GM23338 (cell line): ENCODE data around the gene SMOC2. TPM values are rescaled to one million over a fixed set of nuclear protein-coding genes. Genes with fewer than 3 reads are reported as not detected.

ENCODE experiments used
- ATAC-seq: fragments of 200-7000 bp; cut with Tn5 transposase; 3 replicates; pipeline ENCODE4 v1.9.1; 2020
- DNase-seq: peaks from one replicate; pipeline ENCODE4 v3.0.0-alpha.2; 2015; ENCODE audit warnings: low spot score
- H2AFZ ChIP-seq: fragments of 200-600 bp; sonication (generic); 2 replicates; pipeline ENCODE4 v1.8.0; 2016; ENCODE audit warnings: antibody characterized with exemption, mild to moderate bottlenecking, moderate library complexity
- H3F3A ChIP-seq: fragments of 200-600 bp; sonication (generic); replicated peaks from 2 replicates; pipeline ENCODE4 v1.8.0; 2017; ENCODE audit warnings: antibody characterized with exemption, mixed run types, low read depth
- H3K27ac ChIP-seq: fragments of 200-600 bp; sonication (generic); 2 replicates; pipeline ENCODE4 v1.6.1; 2016; ENCODE audit warnings: low read depth
- H3K27me3 ChIP-seq: fragments of 200-600 bp; sonication (generic); 2 replicates; pipeline ENCODE4 v1.8.0; 2016; ENCODE audit warnings: mild to moderate bottlenecking, mixed run types, moderate library complexity; ENCODE audit not compliant: insufficient read depth
- H3K36me3 ChIP-seq: fragments of 200-600 bp; sonication (generic); 2 replicates; pipeline ENCODE4 v1.8.0; 2016; ENCODE audit warnings: mild to moderate bottlenecking; ENCODE audit not compliant: insufficient read depth
- H3K4me1 ChIP-seq: fragments of 200-600 bp; sonication (generic); 2 replicates; pipeline ENCODE4 v1.8.0; 2016; ENCODE audit warnings: mild to moderate bottlenecking, moderate library complexity; ENCODE audit not compliant: insufficient read depth
- H3K4me2 ChIP-seq: fragments of 200-600 bp; sonication (generic); 2 replicates; pipeline ENCODE4 v1.7.1; 2017; ENCODE audit warnings: mixed run types
- H3K4me3 ChIP-seq: fragments of 200-600 bp; sonication (generic); 2 replicates; pipeline ENCODE4 v1.6.1; 2016; ENCODE audit warnings: mixed run types
- H3K79me2 ChIP-seq: fragments of 200-600 bp; sonication (generic); replicated peaks from 2 replicates; pipeline ENCODE4 v1.8.0; 2017; ENCODE audit warnings: mild to moderate bottlenecking; ENCODE audit not compliant: insufficient read depth
- H3K9me2 ChIP-seq: fragments of 200-600 bp; sonication (generic); 2 replicates; pipeline ENCODE4 v1.8.0; 2017; ENCODE audit not compliant: insufficient read depth
- H4K20me1 ChIP-seq: fragments of 200-600 bp; sonication (generic); replicated peaks from 2 replicates; pipeline ENCODE4 v1.8.0; 2017; ENCODE audit warnings: mild to moderate bottlenecking; ENCODE audit not compliant: insufficient read depth
- H3K27ac Mint-ChIP-seq: 2 replicates; pipeline ENCODE4 v1.8.0; 2020; ENCODE audit warnings: inconsistent platforms, mild to moderate bottlenecking, moderate library complexity, mixed read lengths
- H3K27me3 Mint-ChIP-seq: 3 replicates; pipeline ENCODE4 v1.8.0; 2022; ENCODE audit warnings: low read depth, mild to moderate bottlenecking, moderate library complexity, mixed read lengths, inconsistent platforms; ENCODE audit not compliant: insufficient read depth, poor library complexity
- H3K36me3 Mint-ChIP-seq: 3 replicates; pipeline ENCODE4 v1.8.0; 2021; ENCODE audit warnings: low read depth, mild to moderate bottlenecking, inconsistent platforms, moderate library complexity, mixed read lengths
- H3K4me1 Mint-ChIP-seq: 3 replicates; pipeline ENCODE4 v1.8.0; 2020; ENCODE audit warnings: mild to moderate bottlenecking, inconsistent platforms, mixed read lengths
- H3K4me3 Mint-ChIP-seq: 3 replicates; pipeline ENCODE4 v1.8.0; 2021; ENCODE audit warnings: moderate library complexity, mild to moderate bottlenecking, inconsistent platforms, mixed read lengths
- H3K9me3 Mint-ChIP-seq: 3 replicates; pipeline ENCODE4 v1.8.0; 2020; ENCODE audit warnings: moderate library complexity, mild to moderate bottlenecking, inconsistent platforms, mixed read lengths
- CREB1 ChIP-seq: fragments of 250-450 bp; sonication (Bioruptor Pico); IDR thresholded peaks from 2 replicates; pipeline ENCODE4 v1.5.0; 2020; ENCODE audit warnings: low read depth, mild to moderate bottlenecking, moderate library complexity
- CTCF ChIP-seq, 2 experiments: fragments of 200-600 bp in 1 of 2; sonication (generic) in 1 of 2; conservative IDR thresholded peaks; 2 replicates each; pipeline versions ENCODE4 v1.5.1 to v1.6.1; 2016 to 2017; ENCODE audit warnings: antibody characterized with exemption in 2 of 2, low read depth in 2 of 2, mild to moderate bottlenecking in 2 of 2, moderate library complexity in 1 of 2
- ETS1 ChIP-seq: IDR thresholded peaks from 2 replicates; pipeline ENCODE4 v1.6.1; 2016; ENCODE audit warnings: antibody characterized with exemption
- EZH2 ChIP-seq: fragments of 200-600 bp; sonication (generic); IDR thresholded peaks from one replicate; pipeline ENCODE4 v1.8.0; 2017; ENCODE audit warnings: antibody characterized with exemption, mild to moderate bottlenecking, low read depth; ENCODE audit not compliant: unreplicated experiment
- EZH2phosphoT487 ChIP-seq: fragments of 200-600 bp; sonication (generic); IDR thresholded peaks from one replicate; pipeline ENCODE4 v1.8.1; 2018; ENCODE audit warnings: antibody characterized with exemption; ENCODE audit not compliant: unreplicated experiment
- JUNB ChIP-seq: IDR thresholded peaks from one replicate; pipeline ENCODE4 v1.6.1; 2016; ENCODE audit warnings: antibody characterized with exemption; ENCODE audit not compliant: unreplicated experiment
- NANOG ChIP-seq: IDR thresholded peaks from 2 replicates; pipeline ENCODE4 v1.6.1; 2016; ENCODE audit warnings: antibody characterized with exemption, borderline replicate concordance
- POLR2AphosphoS5 ChIP-seq: IDR thresholded peaks from 2 replicates; pipeline ENCODE4 v1.6.1; 2016; ENCODE audit warnings: antibody characterized with exemption, low read depth
- STAT1 ChIP-seq: IDR thresholded peaks from one replicate; pipeline ENCODE4 v1.6.1; 2016; ENCODE audit warnings: antibody characterized with exemption; ENCODE audit not compliant: unreplicated experiment
- ZNF114 ChIP-seq: fragments of 250-450 bp; sonication (Bioruptor Pico); IDR thresholded peaks from 2 replicates; pipeline ENCODE4 v1.5.0; 2020; ENCODE audit warnings: mild to moderate bottlenecking, moderate library complexity
- ZNF331 ChIP-seq: fragments of 250-450 bp; sonication (Bioruptor Pico); IDR thresholded peaks from 2 replicates; pipeline ENCODE4 v1.5.0; 2020; ENCODE audit warnings: low read depth, mild to moderate bottlenecking, moderate library complexity
- polyA plus RNA-seq: library from polyadenylated mRNA; unstranded; fragments of >200 nt; fragmentation: Nextera tagmentation; extraction: Ambion mirVana; gene quantifications from 2 replicates; pipeline ENCODE4 v1.2.1, GENCODE V29; 2016
- total RNA-seq: library from RNA; depleted of rRNA; stranded (reverse); fragments of >200 nt; shearing (Covaris generic); gene quantifications from 2 replicates; pipeline ENCODE4 v1.2.3, GENCODE V29; 2014
- TF ChIP-seq, protein P1 (sequence below): IDR thresholded peaks from one replicate; pipeline ENCODE4 v1.6.1; 2018; ENCODE audit warnings: antibody characterized with exemption; ENCODE audit not compliant: unreplicated experiment

SMOC2 gene
- total and polyA plus RNA-seq, 2 experiments from 2014 or later, result 4.3 to 6.5 TPM

DNA sequence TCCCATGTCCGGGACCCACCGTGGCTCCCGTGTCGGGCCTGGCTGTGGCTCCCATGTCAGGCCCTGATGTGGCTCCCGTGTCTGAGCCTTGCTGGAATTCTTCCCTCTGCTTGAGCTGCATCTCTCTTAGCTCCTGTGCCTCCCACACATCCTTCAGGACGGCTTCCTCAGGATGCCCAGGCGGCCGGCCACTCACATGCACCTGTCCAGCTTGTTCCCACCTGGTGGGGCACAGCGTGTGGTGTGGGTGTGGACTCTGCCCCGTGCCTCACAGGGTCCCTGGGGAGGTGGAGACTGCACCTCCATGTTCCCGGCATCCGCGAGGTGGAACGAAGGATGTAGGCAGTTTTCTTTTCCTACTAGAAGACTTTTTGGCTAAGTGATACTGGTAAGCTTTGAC, 170.7 kb downstream of the SMOC2 start:
- H3K4me2 ChIP-seq, result no peak overlapping the region
- Mint-ChIP-seq H3K27ac (no peak overlapping the region), H3K27me3 (peaks cover 3% of the 10 kb centered on the region), H3K9me3 (peaks cover 42% of the 10 kb centered on the region), H3K36me3 (peaks cover 34% of the 10 kb centered on the region), H3K4me1 (peaks cover 16% of the 10 kb centered on the region), H3K4me3 (no peak overlapping the region)
- H3K27me3 ChIP-seq, result no peaks in the 10 kb centered on the region
- H2AFZ ChIP-seq, result no peak overlapping the region
- ATAC-seq (no peak), DNase-seq (no peak)
- no peak overlapping the region for H3K4me3 ChIP-seq
- H3K79me2 ChIP-seq, result no peaks in the 10 kb centered on the region
- no peaks in the 10 kb centered on the region for H3F3A ChIP-seq
- TF ChIP-seq EZH2, result no peak
- TF ChIP-seq CREB1 (CRISPR knock-in tag), result no peak
- TF ChIP-seq JUNB, result no peak
- no peak for TF ChIP-seq POLR2AphosphoS5
- TF ChIP-seq, protein P1, sequence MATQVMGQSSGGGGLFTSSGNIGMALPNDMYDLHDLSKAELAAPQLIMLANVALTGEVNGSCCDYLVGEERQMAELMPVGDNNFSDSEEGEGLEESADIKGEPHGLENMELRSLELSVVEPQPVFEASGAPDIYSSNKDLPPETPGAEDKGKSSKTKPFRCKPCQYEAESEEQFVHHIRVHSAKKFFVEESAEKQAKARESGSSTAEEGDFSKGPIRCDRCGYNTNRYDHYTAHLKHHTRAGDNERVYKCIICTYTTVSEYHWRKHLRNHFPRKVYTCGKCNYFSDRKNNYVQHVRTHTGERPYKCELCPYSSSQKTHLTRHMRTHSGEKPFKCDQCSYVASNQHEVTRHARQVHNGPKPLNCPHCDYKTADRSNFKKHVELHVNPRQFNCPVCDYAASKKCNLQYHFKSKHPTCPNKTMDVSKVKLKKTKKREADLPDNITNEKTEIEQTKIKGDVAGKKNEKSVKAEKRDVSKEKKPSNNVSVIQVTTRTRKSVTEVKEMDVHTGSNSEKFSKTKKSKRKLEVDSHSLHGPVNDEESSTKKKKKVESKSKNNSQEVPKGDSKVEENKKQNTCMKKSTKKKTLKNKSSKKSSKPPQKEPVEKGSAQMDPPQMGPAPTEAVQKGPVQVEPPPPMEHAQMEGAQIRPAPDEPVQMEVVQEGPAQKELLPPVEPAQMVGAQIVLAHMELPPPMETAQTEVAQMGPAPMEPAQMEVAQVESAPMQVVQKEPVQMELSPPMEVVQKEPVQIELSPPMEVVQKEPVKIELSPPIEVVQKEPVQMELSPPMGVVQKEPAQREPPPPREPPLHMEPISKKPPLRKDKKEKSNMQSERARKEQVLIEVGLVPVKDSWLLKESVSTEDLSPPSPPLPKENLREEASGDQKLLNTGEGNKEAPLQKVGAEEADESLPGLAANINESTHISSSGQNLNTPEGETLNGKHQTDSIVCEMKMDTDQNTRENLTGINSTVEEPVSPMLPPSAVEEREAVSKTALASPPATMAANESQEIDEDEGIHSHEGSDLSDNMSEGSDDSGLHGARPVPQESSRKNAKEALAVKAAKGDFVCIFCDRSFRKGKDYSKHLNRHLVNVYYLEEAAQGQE, result no peak
- TF ChIP-seq EZH2phosphoT487, result no peak
- no peak for TF ChIP-seq ETS1
- TF ChIP-seq ZNF331 (CRISPR knock-in tag), result no peak
- TF ChIP-seq ZNF114 (CRISPR knock-in tag), result no peak
- no peak for TF ChIP-seq NANOG
- no peak for TF ChIP-seq STAT1
- TF ChIP-seq CTCF (conservative IDR thresholded peaks at IDR 0.05; ENCODE audit: low read depth in 2 of 2), result no peak
- no peak overlapping the region for H3K27ac ChIP-seq
- H3K4me1 ChIP-seq, result no peaks in the 10 kb centered on the region
- H3K9me2 ChIP-seq, result no peaks in the 10 kb centered on the region
- no peaks in the 10 kb centered on the region for H3K36me3 ChIP-seq
- H4K20me1 ChIP-seq, result no peaks in the 10 kb centered on the region
